HG03342 (cell line): ENCODE data around the gene MUC7.
"Not testable (repeated sequence)": the region's sequence is repeated elsewhere in the genome, so short reads cannot be mapped to it uniquely, and the experiment has no call there.

Source experiments
- ATAC-seq: cut with Tn5 transposase; IDR thresholded peaks from one replicate; pipeline ENCODE4 v1.9.1; 2021; ENCODE audit warnings: mild to moderate bottlenecking, moderate library complexity; ENCODE audit not compliant: unreplicated experiment

MUC7 gene

DNA sequence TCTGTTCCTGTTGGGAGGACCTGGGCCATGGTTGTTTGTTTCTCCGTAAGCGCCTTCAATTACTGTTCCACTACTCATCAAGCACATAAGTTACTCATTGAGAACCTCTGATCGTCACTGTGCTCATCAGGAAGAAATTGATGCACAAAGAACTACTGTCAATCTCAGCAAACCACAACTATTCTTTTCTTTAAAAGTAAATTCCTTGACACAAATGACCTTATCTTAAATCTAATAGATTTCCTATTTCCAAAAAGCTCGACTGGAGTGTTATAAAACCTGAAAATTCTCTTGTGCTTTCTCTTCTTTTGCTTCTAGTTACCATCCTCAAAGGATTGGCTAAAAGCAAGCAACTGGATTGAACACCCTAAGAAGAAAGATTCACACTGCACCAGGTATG lies at the start of gene MUC7:
MUC7 (plus strand) TSS at position 301 of the 400 bp plus-strand sequence. CDS start 1,825 bp downstream, outside the sequence.
- ATAC-seq: no peak

DNA sequence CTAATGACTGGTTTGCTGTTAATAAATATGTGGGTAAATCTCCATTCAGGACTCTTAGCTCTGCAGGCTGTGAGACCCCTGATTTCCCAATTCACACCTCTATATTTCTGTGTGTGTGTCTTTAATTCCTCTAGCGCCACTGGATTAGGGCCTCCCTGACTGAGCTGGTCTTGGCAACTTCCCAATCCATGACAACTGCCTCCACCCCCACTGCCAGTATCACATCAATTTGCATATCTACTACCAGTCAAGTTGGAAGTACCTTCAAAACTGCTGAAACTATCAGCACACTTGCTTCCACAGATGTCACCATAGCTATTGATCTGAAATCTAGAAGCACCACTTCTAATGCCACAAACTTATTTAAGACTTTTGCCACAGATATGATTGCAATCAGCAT lies 46.7 kb upstream of the MUC7 start:
- ATAC-seq: no peak

DNA sequence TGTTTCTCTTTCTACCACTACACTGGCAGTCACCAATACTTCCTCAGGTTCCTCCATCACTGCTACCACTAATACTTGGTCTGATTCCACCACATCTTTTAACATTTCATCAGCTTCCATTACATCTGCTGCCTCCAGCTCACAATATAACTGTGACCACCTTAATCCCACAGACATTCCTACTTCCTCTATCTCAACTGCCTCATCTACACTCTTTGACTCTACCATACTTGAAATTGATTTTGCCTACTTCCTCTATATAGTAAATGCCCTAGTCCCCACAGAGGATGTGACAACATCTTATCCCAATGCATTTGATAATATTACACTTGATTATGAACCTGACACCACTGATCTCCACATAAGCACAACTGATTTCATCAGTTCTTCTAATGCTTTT lies 45.2 kb upstream of the MUC7 start:
- ATAC-seq: no peak

DNA sequence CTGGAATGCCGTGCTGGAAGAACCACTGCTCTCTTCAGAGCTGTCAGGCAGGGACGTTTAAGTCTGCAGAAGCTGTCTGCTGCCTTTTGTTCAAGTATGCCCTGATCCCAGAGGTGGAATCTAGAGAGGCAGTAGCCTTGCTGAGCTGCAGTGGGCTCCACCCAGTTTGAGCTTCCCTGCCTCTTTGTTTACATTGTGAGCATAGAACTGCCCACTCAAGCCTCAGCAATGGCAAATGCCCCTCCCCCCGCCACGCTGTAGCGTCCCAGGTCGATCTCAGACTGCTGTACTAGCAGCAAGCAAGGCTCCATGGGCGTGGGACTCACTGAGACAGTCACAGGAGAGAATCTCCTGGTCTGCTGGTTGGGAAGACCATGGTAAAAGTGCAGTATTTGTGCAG lies 34.8 kb upstream of the MUC7 start:
- no peak for ATAC-seq

DNA sequence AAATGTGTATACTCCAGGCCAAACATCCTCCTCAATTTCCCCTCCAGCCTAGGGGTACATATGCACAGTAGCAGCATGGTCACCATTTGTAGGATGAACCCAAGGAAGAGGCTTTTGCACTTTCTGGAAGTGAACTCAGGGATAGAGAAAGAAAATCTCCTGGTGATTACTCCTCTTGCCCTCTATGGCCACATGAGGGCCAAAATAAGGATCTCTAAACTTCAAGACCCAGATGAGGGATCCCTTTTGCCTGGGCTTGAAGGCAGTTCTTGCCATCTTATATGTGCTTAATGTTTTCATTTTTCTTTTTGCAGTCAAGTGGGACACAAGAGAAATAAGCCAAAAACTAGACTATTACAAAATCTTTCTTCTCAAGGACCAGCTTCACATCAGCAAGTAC lies 29.5 kb upstream of the MUC7 start:
- ATAC-seq: no peak

DNA sequence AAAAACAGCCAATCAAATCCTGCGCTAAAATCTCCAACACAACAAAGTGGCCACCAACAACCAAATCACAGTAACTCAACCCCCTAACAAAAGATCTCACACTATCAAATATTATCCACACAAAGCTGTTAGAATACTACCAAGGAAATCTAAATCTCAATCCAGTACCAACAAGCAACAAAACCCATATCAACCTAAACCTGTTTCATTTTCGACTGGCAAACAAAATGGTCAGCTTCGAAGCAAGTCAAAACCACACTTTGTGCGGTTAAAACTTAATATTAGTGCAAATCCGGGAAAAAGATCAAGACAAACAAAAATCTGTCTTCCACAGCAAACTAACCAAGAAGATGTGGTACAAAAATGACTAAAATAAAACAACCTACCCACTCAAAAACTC lies 28.7 kb upstream of the MUC7 start:
- no peak for ATAC-seq

DNA sequence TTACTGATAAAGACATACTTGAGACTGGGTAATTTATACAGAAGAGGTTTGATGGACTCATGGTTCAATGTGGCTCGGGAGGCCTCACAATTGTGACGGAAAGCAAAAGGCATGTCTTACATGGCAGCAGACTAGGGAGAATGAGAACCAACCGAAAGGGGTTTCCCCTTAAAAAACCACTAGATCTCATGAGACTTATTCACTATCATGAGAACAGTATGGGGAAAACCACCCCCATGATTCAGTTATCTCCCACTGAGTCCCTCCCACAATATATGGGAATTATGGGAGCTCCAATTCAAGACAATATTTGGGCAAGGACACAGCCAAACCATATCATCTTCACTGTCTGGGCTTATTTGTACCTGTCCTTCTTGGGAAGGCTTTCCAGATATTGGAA lies 22.8 kb upstream of the MUC7 start:
- no peak for ATAC-seq

DNA sequence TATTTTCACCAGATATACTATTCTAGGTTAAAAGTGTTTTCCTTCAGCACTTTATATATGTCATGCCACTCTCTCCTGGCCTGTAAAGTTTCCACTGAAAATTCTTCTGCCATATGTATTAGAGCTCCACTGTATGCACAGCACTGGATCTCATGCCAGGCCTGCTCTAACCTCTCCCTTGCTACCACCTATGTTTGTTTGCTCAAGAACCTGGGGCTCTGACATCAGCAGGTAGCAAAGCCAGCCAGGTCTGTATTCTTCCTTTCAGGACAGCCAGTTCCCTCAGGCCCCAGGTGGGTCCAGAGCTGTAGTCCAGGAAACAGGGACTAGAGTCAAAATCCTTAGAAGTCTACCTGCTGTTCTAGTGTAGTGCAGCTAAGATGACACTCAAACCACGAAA lies 19.1 kb upstream of the MUC7 start:
- ATAC-seq: no peak

DNA sequence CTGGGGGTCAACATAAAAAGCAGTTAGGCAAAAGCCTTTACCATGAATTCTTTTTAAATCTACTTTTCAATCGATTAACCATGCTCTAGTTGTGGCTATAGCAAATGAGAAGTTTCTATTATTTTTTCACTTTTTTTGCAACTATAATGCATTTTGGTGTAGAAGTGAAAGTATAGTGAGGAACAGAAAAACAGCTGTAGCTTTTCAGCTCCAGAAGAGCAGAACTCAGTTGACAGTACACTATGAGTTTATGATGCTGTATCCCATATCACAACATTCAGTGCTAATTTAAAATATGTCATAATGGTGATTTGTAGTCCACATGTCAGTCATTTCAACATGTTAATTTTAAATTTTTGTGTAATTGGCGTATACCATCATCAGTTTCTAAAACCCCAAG lies 8.7 kb upstream of the MUC7 start:
- ATAC-seq: no peak

DNA sequence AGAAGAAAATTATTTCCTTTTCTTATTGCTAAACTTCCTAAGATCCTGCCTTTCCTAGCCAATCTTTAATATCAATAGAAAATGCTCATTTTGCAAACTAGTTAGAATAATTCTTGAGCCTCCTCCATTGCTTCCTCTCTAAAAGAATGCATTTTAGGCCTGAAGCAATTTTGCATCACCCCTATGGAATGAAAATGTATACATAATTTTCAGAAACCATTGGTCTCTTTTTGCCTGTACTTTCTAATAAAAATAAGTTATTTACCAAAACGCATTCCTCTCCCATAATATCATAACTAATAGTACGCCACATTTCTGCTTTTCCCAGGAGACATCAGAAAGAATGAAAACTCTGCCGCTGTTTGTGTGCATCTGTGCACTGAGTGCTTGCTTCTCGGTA lies 1.7 kb downstream of the MUC7 start:
- ATAC-seq: no peak

DNA sequence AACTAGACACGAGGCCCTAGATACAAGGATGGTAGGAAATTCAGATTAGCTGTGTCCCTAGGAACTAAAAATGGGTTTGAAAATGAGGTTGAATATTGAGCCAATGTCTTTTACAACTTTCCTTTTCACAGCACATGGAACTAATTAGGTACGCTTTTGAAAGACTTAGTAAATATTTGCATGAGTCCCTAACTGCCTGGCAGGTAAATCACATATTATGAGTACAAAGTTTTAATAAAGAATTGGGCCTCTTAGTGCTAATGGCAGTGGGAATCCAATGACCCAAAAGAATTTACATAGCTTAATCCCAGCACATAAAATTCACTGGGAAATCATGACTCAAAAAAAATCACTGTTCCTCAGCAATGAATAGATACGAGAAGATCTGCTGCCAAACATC lies 16.8 kb downstream of the MUC7 start:
- no peak for ATAC-seq

DNA sequence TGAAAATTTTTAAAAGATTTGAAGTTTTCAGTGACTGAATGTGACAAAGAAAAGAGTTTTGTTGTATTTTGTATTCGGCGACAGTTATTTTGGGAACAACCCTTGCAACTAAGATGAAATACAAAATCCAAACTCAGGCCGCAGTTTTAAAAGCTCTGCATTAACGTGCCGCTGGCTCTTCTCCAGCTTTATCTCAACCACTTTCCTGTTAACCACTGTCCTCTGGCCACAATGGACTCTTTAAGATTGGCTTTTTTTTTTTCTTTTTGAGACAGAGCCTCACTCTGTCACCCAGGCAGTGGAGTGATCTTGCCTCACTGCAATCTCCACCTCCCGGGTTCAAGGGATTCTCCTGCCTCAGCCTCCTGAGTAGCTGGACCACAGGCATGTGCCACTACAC lies 24.2 kb downstream of the MUC7 start:
- no peak for ATAC-seq

DNA sequence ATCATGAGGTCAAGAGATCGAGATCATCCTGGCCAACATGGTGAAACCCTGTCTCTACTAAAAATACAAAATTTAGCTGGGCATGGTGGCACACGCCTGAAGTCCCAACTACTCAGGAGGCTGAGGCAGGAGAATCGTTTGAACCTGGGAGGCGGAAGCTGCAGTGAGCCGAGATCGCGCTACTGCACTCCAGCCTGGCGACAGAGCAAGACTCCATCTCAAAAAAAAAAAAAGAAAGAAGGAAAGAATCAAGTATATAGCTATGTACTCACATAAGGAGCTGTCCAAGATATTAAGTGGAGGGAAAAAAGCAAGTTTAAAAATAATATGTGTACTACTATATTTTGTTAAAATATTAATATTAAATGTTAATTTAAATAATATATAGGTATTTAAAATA lies 29.8 kb downstream of the MUC7 start:
- not testable (repeated sequence) for ATAC-seq

DNA sequence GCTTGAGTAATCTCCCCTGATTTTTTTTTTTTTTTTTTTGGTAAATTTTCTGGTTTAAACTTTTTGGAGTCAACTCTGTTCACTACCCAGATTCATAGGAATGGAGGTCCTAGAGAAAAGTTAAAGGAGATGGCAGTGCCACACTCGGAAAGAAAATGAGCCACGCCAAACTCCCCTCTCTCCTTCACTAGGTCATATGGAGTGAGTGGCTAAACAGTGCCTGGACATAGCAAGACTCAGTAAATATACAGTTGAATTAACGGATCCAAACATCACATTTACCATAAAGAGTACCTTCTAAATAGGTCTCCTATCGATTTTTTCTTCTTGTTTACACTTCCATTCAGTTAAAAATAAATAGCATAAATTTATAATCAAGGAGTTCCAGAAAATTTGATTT lies 32.7 kb downstream of the MUC7 start:
- ATAC-seq: no peak

DNA sequence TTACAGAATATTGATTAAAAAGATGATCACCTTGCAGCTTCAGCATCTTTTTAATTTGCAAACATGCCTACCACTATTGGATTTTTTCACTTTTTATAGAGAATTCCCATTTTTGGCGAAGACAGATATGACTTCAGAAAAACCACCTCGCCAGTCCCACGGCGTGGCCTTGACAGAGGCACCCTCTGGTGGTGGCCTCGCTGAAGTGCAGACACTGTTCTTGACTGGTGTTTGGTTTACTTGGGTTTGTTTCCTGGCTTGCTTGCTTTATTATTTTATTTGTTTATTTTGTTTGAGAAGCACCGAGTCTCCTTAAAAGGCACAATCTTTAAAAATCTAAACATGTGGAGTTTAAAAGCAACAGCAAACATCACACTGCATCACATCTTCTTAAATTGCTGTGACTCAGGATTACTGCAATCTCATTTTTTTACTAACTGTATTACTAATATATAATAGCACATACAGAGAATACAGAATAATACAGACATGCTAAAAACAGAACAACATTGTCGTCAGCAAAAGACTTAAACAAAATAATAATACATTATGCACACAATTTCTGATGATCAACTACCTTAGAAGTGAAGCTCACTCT lies 33.3 kb downstream of the MUC7 start:
- ATAC-seq: peak; percentile 97

DNA sequence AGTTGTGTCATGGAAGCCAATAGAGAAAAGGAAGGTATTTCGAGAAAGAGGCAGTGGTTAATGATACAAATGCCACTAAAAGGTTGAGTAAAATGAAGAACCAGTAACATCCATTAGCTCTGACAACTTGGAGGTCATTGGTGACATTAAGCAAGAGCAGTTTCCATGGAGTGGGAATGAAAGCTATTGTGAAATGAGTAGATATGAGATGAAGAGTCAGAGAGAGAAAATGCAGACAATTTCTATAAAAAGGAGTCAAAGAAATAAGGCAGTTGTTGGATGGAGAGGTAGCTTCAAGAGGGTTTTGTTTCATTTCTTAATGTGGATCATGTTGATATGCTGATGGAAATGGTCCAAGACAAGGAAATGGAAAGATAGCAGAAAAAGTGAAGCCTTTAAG lies 36.8 kb downstream of the MUC7 start:
- no peak for ATAC-seq

DNA sequence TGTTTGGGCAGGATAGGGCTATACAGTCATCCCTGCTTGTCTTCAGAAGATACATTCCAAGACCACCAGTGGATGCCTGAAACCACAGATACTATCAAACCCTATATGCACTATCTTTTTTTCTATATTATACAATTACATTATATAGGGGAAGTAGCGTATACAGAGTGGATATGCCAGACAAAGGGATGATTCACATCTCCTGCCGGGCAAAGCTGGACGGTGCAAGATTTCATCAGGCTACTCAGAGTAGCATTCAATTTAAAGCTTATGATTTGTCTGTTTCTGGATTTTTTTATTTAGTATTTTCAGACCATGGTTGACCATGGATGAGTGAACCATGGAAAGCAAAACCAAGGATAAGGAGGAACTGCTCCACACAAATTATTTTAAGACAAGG lies 39.4 kb downstream of the MUC7 start:
- no peak for ATAC-seq

DNA sequence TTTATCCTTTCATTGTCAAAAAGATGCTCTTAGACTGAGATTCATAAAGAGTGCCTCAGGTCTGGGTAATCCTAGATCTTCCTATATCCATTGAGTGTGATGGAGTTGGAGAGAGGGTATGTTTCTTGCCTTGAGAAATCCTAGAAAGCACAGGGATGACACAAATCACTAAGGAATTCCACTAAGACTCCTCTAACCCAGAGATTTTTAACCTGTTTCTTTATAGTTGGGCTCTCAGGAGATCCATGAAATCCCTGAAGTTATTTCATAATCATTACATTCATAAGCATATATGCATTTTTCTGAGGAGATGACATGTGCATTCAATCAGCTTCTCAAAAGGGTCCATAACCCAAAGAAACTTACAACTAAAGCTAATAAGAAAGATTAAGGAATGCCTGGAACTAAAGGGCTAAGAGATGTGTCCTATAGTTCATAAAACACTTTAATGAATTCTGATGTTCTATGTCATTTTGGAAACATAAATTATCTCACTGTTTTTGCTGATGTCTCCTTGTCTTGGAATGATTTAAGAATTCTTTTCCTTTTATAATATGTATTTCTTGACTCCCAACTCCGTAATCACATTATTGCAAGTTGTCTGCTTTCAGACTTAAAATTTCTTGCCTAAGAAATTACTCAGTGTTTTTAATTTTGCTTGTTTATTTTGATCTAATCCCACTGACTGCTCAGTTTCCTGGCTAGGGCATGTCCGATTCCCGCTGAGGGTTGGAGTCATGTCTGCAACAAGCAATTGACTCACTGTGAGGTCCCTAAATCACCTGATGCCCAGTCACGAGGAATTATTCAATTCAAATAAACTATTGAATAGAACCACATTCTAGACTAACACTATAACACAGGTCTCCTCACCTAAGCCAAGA lies 43.6 kb downstream of the MUC7 start:
- ATAC-seq: no peak

DNA sequence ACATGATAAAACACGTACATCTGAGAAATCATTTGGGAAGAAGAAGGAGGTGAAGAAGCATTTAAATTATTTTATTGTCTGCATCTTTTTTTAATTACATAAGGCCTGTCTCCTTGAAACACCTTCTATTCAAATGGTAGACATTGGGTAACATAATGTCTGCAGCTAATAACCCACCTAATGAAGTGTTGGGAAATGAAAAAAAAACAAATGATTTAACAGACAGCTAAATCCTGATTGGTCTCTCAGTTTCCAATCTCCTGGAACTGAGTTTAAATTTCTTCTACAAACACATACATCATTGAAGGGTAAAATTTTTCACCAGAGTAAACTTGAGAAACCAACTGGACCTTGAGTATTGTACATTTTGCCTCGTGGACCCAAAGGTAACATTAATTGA lies 46.3 kb downstream of the MUC7 start, which contains the start of gene AMTN:
AMTN (plus strand) TSS at position 301 of the 400 bp plus-strand sequence. CDS start 209 bp downstream, outside the sequence.
- ATAC-seq: no peak

DNA sequence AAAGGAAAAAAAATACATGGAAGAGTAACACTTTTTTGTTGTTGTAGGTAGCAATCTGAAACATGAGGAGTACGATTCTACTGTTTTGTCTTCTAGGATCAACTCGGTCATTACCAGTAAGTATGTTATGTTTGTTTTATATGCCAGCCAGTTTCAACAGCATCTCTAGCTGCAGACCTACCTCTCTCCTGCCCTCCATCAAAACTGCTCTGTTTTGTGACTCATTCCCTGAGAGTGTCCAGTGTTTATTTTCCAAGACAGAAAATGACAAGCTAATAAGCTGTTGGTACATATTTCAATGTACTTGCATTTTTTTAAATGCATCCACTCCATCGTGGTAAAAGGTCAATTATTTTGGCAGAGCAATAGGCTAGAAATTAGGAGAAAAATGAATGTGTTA lies 46.7 kb downstream of the MUC7 start:
- no peak for ATAC-seq

DNA sequence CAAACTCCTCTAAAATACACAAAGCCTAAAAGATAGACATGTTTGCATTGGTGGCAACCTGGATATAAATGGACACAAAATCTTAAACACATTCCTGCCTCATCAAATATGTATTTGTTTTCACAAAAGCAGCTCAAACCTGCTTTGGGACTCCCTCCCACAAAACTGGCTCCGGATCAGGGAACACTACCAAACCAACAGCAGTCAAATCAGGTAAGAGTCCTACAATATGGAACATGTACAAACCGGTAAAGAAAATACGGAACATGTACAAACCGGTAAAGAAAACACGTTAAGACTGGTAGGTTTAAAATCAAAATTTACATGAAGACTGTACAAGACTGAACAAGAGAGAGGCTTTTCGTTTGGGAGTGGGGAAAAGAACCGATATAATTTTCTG lies 50.6 kb downstream of the MUC7 start:
- ATAC-seq: no peak

DNA sequence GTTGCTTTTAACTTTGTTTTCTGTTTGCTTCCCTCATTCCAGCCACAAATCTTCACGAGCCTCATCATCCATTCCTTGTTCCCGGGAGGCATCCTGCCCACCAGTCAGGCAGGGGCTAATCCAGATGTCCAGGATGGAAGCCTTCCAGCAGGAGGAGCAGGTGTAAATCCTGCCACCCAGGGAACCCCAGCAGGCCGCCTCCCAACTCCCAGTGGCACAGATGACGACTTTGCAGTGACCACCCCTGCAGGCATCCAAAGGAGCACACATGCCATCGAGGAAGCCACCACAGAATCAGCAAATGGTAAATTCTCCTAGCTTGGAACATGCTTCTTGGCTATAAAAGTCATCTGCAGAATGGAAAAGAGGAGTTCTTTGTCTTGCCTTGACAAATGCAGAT lies 59.0 kb downstream of the MUC7 start:
- ATAC-seq: no peak
